GM23248 (cell line): ENCODE data around the gene SYT1.

Experiments
- EZH2 ChIP-seq: fragments of 200-600 bp; sonication (generic); IDR thresholded peaks from 2 replicates; pipeline ENCODE4 v1.6.1; 2018; ENCODE audit warnings: antibody characterized with exemption, mild to moderate bottlenecking; ENCODE audit not compliant: insufficient read depth, poor library complexity, severe bottlenecking
- EZH2phosphoT487 ChIP-seq: fragments of 200-600 bp; sonication (generic); IDR thresholded peaks from 2 replicates; pipeline ENCODE4 v1.6.1; 2018; ENCODE audit warnings: antibody characterized with exemption, moderate library complexity, mild to moderate bottlenecking, low read depth; ENCODE audit not compliant: insufficient read depth

DNA sequence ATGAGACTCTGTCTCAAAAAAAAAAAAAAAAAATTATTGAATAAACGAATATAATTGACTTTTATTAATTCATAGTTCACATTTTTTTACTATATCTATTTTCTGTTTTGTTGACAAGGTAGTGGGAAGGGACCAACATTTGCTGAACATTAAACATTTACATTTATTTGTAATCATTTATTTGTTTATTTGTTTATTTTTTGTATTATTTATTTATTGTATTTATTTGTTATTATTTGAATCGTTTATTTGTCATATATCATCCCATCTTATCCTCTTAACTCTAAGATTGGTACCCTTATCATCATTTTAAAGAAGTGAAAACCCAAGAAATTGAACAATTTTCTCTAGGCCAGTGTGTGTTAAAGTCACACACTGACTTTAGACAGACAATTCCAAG, 101.5 kb downstream of the SYT1 start:
- no peak for TF ChIP-seq EZH2phosphoT487
- TF ChIP-seq EZH2, result no peak
